Nephron (organoid): ENCODE measurements around the gene TRIM72.

Source experiments
- H3K27ac Mint-ChIP-seq, 3 experiments: 2 replicates each; pipeline ENCODE4 v1.8.0; 2020; ENCODE audit warnings: mixed read lengths in 3 of 3, mild to moderate bottlenecking in 2 of 3, moderate library complexity in 1 of 3
- H3K27me3 Mint-ChIP-seq: 2 replicates; pipeline ENCODE4 v1.8.0; 2021; ENCODE audit warnings: low read depth, mild to moderate bottlenecking, moderate library complexity, mixed read lengths
- H3K36me3 Mint-ChIP-seq: 2 replicates; pipeline ENCODE4 v1.8.0; 2020; ENCODE audit warnings: low read depth, mixed read lengths
- H3K4me1 Mint-ChIP-seq: 2 replicates; pipeline ENCODE4 v1.8.0; 2020; ENCODE audit warnings: mixed read lengths
- H3K4me3 Mint-ChIP-seq, 3 experiments: 2 replicates each; pipeline ENCODE4 v1.8.0; 2020; ENCODE audit warnings: mild to moderate bottlenecking in 3 of 3, mixed read lengths in 3 of 3, moderate library complexity in 2 of 3
- H3K9me3 Mint-ChIP-seq: 2 replicates; pipeline ENCODE4 v1.8.0; 2020; ENCODE audit warnings: mixed read lengths
- TF ChIP-seq, protein P1 (sequence below), 3 experiments: fragments of 200-600 bp; sonication (generic); IDR thresholded peaks; one replicate each; pipeline ENCODE4 v1.5.0; 2021; ENCODE audit warnings: antibody characterized with exemption in 3 of 3; ENCODE audit not compliant: unreplicated experiment in 3 of 3

TRIM72 gene

DNA sequence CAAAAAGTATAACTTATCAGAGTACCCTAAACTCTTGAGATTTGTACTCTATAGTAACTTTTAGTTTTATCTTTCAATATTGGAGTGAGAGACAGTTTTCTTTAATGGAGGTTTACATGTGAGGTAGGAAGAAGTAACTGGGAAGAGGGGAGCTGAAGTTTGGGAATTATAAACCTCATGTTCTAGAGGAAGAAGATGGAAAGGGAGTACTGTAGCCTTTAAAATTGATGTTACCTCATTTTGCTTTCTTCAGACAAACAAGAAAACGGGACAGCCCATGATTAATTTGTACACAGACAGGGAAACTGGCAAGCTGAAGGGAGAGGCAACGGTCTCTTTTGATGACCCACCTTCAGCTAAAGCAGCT lies 24.5 kb upstream of the TRIM72 start:
- no peaks in the 10 kb centered on the region for H3K9me3 Mint-ChIP-seq
- no peak overlapping the region for H3K27ac Mint-ChIP-seq
- peaks cover 5% of the 10 kb centered on the region for H3K4me1 Mint-ChIP-seq
- peaks cover 95% of the 10 kb centered on the region for H3K36me3 Mint-ChIP-seq
- H3K27me3 Mint-ChIP-seq = no peaks in the 10 kb centered on the region
- no peak overlapping the region for H3K4me3 Mint-ChIP-seq
- TF ChIP-seq, protein P1, sequence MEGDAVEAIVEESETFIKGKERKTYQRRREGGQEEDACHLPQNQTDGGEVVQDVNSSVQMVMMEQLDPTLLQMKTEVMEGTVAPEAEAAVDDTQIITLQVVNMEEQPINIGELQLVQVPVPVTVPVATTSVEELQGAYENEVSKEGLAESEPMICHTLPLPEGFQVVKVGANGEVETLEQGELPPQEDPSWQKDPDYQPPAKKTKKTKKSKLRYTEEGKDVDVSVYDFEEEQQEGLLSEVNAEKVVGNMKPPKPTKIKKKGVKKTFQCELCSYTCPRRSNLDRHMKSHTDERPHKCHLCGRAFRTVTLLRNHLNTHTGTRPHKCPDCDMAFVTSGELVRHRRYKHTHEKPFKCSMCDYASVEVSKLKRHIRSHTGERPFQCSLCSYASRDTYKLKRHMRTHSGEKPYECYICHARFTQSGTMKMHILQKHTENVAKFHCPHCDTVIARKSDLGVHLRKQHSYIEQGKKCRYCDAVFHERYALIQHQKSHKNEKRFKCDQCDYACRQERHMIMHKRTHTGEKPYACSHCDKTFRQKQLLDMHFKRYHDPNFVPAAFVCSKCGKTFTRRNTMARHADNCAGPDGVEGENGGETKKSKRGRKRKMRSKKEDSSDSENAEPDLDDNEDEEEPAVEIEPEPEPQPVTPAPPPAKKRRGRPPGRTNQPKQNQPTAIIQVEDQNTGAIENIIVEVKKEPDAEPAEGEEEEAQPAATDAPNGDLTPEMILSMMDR (IDR thresholded peaks at IDR 0.05; ENCODE audit: unreplicated experiment in 3 of 3) = no peak

DNA sequence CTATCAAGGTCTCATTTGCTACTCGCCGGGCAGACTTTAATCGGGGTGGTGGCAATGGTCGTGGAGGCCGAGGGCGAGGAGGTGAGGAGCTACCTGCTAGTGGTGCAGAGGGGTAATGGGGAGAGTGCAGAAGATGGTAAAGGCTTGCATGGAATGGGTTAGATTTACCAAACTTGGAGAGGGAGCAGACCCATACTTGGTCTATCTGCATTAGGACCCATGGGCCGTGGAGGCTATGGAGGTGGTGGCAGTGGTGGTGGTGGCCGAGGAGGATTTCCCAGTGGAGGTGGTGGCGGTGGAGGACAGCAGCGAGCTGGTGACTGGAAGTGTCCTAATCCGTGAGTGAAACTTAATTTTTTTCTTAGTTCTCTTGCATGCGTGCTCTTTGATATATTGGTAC lies 23.9 kb upstream of the TRIM72 start:
- Mint-ChIP-seq H3K4me1 (no peaks in the 10 kb centered on the region), H3K4me3 (no peak overlapping the region), H3K27ac (no peak overlapping the region), H3K27me3 (no peaks in the 10 kb centered on the region), H3K9me3 (no peaks in the 10 kb centered on the region), H3K36me3 (peaks cover 94% of the 10 kb centered on the region)
- TF ChIP-seq, protein P1 (IDR thresholded peaks at IDR 0.05; ENCODE audit: unreplicated experiment in 3 of 3) = no peak

DNA sequence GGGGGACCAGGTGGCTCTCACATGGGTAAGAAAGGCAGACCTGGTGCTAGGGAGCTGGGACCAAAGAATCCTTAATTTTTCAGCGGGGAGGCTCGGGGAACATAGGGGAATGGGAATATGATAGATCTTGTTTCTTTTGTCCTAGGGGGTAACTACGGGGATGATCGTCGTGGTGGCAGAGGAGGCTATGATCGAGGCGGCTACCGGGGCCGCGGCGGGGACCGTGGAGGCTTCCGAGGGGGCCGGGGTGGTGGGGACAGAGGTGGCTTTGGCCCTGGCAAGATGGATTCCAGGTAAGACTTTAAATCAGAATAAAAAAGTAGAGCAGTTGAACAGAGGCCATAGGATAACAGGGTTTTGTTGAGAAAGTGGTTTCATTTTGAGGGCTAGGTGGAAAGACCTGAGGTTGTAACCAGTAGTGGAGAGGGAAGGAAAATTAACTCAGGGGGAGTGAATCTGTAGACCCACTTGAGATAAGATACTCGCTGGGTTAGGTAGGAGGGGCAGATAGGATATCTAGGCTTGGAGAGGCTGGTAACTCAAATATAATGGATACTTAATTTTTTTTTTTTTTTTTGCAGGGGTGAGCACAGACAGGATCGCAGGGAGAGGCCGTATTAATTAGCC lies 23.0 kb upstream of the TRIM72 start:
- Mint-ChIP-seq H3K4me3 (no peak overlapping the region), H3K27me3 (no peaks in the 10 kb centered on the region), H3K27ac (no peak overlapping the region), H3K9me3 (no peaks in the 10 kb centered on the region), H3K36me3 (peaks cover 90% of the 10 kb centered on the region), H3K4me1 (no peaks in the 10 kb centered on the region)
- TF ChIP-seq, protein P1 (IDR thresholded peaks at IDR 0.05; ENCODE audit: unreplicated experiment in 3 of 3) = no peak

DNA sequence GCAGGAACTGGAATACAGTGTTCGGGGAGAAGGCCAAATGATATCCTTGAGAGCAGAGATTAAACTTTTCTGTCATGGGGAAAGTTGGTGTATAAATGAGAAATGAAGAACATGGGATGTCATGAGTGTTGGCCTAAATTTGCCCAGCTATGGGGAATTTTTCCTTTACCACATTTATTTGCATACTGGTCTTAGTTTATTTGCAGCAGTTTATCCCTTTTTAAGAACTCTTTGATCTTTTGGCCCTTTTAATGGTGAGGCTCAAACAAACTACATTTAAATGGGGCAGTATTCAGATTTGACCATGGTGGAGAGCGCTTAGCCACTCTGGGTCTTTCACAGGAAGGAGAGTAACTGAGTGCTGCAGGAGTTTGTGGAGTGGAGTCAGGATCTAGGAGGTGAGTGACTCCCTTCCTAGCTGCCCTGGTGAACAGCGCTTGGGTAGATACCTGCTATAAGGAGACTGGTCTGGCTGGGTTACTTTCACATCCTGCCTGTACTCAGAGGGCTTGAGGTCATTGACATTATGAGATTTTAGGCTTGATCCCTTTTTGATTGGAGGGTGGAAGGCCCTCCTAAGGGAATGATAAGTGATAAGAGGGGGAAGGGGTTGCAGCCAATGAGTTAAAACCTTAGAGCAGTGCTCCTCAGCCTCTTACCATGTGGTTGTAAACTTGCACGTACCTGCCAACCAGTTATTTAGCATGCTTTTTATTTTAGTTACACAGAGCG lies 22.1 kb upstream of the TRIM72 start:
- Mint-ChIP-seq H3K27me3 (no peaks in the 10 kb centered on the region), H3K36me3 (peaks cover 90% of the 10 kb centered on the region), H3K4me3 (no peak overlapping the region), H3K9me3 (no peaks in the 10 kb centered on the region), H3K4me1 (no peaks in the 10 kb centered on the region), H3K27ac (no peak overlapping the region)
- TF ChIP-seq, protein P1 (IDR thresholded peaks at IDR 0.05; ENCODE audit: unreplicated experiment in 3 of 3) = no peak

DNA sequence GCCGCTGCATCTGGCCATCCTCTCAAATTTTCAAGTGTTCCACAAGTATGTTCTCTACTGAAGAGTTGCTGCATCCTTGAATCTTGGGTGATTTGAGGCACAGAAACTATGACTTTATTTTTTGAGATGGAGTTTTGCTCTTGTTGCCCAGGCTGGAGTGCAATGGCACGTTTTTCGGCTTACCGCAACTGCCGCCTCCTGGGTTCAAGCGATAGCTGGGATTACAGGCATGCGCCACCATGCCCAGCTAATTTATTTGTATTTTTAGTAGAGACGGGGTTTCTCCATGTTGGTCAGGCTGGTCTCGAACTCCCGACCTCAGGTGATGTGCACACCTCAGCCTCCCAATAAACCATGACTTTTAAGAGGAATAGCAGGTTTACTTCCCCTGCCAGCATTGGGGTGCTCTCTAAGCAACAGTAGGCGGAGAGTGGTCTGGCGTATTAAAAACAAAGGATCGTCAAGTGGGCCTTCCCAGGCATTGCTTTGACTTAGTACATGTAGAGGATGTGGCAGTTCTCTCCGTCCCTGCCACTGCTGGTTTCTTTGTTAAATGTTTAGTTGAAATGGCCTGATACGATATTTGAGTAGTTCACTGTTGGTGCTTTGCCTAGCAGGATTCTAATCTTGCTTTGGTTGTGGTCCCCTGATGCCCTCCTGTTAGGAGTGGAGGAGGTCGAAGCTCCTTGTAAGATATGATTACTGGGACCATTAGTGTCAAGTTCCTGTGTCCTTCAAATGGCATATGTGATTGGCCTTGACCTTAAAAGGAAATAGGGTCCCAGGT lies 20.9 kb upstream of the TRIM72 start:
- Mint-ChIP-seq H3K36me3 (peaks cover 84% of the 10 kb centered on the region), H3K4me3 (no peak overlapping the region), H3K27ac (no peak overlapping the region), H3K9me3 (no peaks in the 10 kb centered on the region), H3K4me1 (no peaks in the 10 kb centered on the region), H3K27me3 (no peaks in the 10 kb centered on the region)
- TF ChIP-seq, protein P1 (IDR thresholded peaks at IDR 0.05; ENCODE audit: unreplicated experiment in 3 of 3) = no peak
